ENCODE data around the gene LRRC4. TPM values are rescaled to one million over a fixed set of nuclear protein-coding genes. Genes with fewer than 3 reads are reported as not detected.

Gene LRRC4
- total RNA-seq, 1 donor from 2014 or later, result 2.2 TPM

DNA sequence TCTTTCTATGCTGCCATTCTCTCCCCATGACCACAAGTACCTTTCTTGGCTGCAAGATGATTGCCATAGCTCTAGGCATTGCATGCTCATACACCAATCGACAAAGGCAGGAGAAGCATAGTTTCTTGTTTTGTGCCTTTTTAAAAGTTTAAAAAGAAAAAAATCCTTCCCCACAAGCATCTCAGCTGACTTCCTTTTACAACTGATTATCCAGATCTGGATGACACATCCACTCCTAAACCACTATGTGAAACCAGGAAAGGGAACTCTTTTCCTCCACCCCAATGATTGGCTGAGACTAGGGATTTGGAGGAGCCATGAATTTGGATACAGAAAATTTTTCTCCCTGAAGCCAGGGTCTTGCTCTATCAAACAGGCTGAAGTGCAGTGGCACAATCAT, 14.5 kb upstream of the LRRC4 start:
- H3K4me1 Mint-ChIP-seq, result peaks cover 21% of the 10 kb centered on the region
- no peak for DNase-seq
- no peak overlapping the region for H3K27ac Mint-ChIP-seq
- intact Hi-C loops (cut with micrococcal nuclease), result no loop called here
- no peaks in the 10 kb centered on the region for H3K9me3 Mint-ChIP-seq
- peaks cover 12% of the 10 kb centered on the region for H3K36me3 Mint-ChIP-seq (ENCODE audit: low read depth)
- H3K4me3 Mint-ChIP-seq, result no peak overlapping the region
- H3K27me3 Mint-ChIP-seq, result no peaks in the 10 kb centered on the region

GRCh38 chr7:128045158-128045557, 13.9 kb upstream of the LRRC4 start:
- H3K27ac Mint-ChIP-seq, result peak overlapping the region; percentile 58
- peaks cover 11% of the 10 kb centered on the region for H3K36me3 Mint-ChIP-seq (ENCODE audit: low read depth)
- no peaks in the 10 kb centered on the region for H3K27me3 Mint-ChIP-seq
- H3K4me3 Mint-ChIP-seq, result no peak overlapping the region
- peaks cover 21% of the 10 kb centered on the region for H3K4me1 Mint-ChIP-seq
- no peaks in the 10 kb centered on the region for H3K9me3 Mint-ChIP-seq
- intact Hi-C loops (cut with micrococcal nuclease), result no loop called here
- DNase-seq, result no peak

- no peaks in the 10 kb centered on the region for H3K9me3 Mint-ChIP-seq
- H3K27ac Mint-ChIP-seq, result no peak overlapping the region
- H3K27me3 Mint-ChIP-seq, result no peaks in the 10 kb centered on the region
- no peak for DNase-seq
- H3K4me3 Mint-ChIP-seq, result no peak overlapping the region
- intact Hi-C loops (cut with micrococcal nuclease), result no loop called here
- H3K36me3 Mint-ChIP-seq (ENCODE audit: low read depth), result peaks cover 9% of the 10 kb centered on the region
- H3K4me1 Mint-ChIP-seq, result peaks cover 14% of the 10 kb centered on the region
Observed at GRCh38 chr7:128044064-128044463, 12.8 kb upstream of the LRRC4 start.

- no peak for DNase-seq
- H3K9me3 Mint-ChIP-seq, result no peaks in the 10 kb centered on the region
- peaks cover 9% of the 10 kb centered on the region for H3K36me3 Mint-ChIP-seq (ENCODE audit: low read depth)
- intact Hi-C loops (cut with micrococcal nuclease), result no loop called here
- H3K27me3 Mint-ChIP-seq, result no peaks in the 10 kb centered on the region
- H3K4me3 Mint-ChIP-seq, result no peak overlapping the region
- H3K4me1 Mint-ChIP-seq, result peaks cover 17% of the 10 kb centered on the region
- no peak overlapping the region for H3K27ac Mint-ChIP-seq
Observed at GRCh38 chr7:128042012-128042411, 10.8 kb upstream of the LRRC4 start.

GRCh38 chr7:128041203-128041602, 10.0 kb upstream of the LRRC4 start:
- H3K4me3 Mint-ChIP-seq, result no peak overlapping the region
- H3K27me3 Mint-ChIP-seq, result no peaks in the 10 kb centered on the region
- peaks cover 9% of the 10 kb centered on the region for H3K36me3 Mint-ChIP-seq (ENCODE audit: low read depth)
- no peaks in the 10 kb centered on the region for H3K9me3 Mint-ChIP-seq
- H3K4me1 Mint-ChIP-seq, result peaks cover 17% of the 10 kb centered on the region
- intact Hi-C loops (cut with micrococcal nuclease), result no loop called here
- H3K27ac Mint-ChIP-seq, result no peak overlapping the region
- no peak for DNase-seq

DNA sequence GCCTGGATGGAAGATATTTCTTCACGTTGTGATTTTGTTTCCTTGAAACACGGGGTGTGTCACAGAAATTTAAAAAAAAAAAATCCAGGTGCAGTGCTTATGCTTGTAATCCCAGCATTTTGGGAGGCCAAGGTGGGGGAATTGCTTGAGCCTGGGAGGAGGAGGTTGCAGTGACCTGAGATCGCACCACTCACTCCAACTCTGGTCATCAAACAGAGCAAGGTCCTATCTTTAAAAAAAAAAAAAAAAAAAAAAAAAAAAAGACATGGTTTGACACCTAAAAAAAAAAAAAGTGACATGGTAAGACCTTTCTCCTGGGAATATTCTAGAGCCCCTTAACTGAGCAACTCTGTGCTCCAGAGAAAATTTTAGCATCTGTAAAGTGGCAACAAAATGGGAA, 9.0 kb upstream of the LRRC4 start:
- Mint-ChIP-seq H3K9me3 (no peaks in the 10 kb centered on the region), H3K27me3 (no peaks in the 10 kb centered on the region), H3K4me3 (no peak overlapping the region), H3K27ac (no peak overlapping the region), H3K4me1 (peaks cover 15% of the 10 kb centered on the region), H3K36me3 (ENCODE audit: low read depth) (peaks cover 9% of the 10 kb centered on the region)
- intact Hi-C loops (cut with micrococcal nuclease), result no loop called here
- DNase-seq, result no peak

- Mint-ChIP-seq H3K27me3 (no peaks in the 10 kb centered on the region), H3K27ac (no peak overlapping the region), H3K4me3 (no peak overlapping the region), H3K36me3 (ENCODE audit: low read depth) (peaks cover 6% of the 10 kb centered on the region), H3K4me1 (peaks cover 12% of the 10 kb centered on the region), H3K9me3 (no peaks in the 10 kb centered on the region)
- DNase-seq, result no peak
- intact Hi-C loops (cut with micrococcal nuclease), result no loop called here
Observed at GRCh38 chr7:128039544-128039953, 8.3 kb upstream of the LRRC4 start.

- peaks cover 7% of the 10 kb centered on the region for H3K27me3 Mint-ChIP-seq
- H3K4me1 Mint-ChIP-seq, result peaks cover 7% of the 10 kb centered on the region
- no peak overlapping the region for H3K4me3 Mint-ChIP-seq
- no peak for DNase-seq
- H3K36me3 Mint-ChIP-seq (ENCODE audit: low read depth), result peaks cover 5% of the 10 kb centered on the region
- no peaks in the 10 kb centered on the region for H3K9me3 Mint-ChIP-seq
- H3K27ac Mint-ChIP-seq, result no peak overlapping the region
- intact Hi-C loops (cut with micrococcal nuclease), result no loop called here
Observed at GRCh38 chr7:128037880-128038619, 6.8 kb upstream of the LRRC4 start.

- Mint-ChIP-seq H3K36me3 (ENCODE audit: low read depth) (peaks cover 5% of the 10 kb centered on the region), H3K4me1 (peaks cover 7% of the 10 kb centered on the region), H3K27ac (no peak overlapping the region), H3K27me3 (peaks cover 12% of the 10 kb centered on the region), H3K9me3 (no peaks in the 10 kb centered on the region), H3K4me3 (no peak overlapping the region)
- no peak for DNase-seq
- intact Hi-C loops (cut with micrococcal nuclease), result no loop called here
Observed at GRCh38 chr7:128037081-128037480, 5.8 kb upstream of the LRRC4 start.

DNA sequence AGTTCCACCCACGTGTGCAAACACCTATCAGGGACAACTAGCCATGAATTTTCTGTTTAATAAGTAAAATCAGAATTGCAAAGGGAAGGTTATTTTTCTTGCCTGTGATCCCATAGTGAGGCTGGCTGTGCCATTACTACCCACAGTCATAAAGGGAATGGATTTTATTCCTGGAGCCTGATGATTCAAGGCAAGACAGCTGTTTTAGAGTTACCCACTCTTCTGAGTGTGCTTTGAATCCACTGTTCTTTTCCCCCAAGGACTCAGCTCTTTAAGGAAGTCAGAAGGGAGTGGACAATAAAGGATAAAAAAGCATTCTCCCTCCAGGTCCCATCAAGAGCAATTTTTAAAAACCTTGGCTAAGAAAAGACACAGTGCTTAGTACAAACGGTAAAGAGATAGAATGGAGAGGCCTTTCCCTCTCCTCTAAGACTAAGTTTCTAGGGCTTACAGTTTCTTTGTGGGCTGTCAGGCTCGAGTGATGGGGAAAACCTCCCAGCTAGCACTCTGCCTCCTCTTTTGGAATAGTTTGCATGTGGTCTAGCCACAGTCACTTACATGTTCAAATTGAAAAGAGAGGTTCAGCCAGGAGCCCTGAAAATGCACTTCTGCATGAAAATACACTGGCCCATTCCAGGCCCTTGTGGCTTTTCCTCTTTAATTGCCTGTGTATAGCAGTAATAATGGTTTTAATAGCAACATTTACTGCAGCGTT, 5.1 kb upstream of the LRRC4 start:
- H3K4me1 Mint-ChIP-seq, result peaks cover 4% of the 10 kb centered on the region
- no peak overlapping the region for H3K27ac Mint-ChIP-seq
- DNase-seq, result no peak
- H3K4me3 Mint-ChIP-seq, result no peak overlapping the region
- peaks cover 2% of the 10 kb centered on the region for H3K36me3 Mint-ChIP-seq (ENCODE audit: low read depth)
- intact Hi-C loops (cut with micrococcal nuclease), result no loop called here
- no peaks in the 10 kb centered on the region for H3K9me3 Mint-ChIP-seq
- H3K27me3 Mint-ChIP-seq, result peaks cover 13% of the 10 kb centered on the region

DNA sequence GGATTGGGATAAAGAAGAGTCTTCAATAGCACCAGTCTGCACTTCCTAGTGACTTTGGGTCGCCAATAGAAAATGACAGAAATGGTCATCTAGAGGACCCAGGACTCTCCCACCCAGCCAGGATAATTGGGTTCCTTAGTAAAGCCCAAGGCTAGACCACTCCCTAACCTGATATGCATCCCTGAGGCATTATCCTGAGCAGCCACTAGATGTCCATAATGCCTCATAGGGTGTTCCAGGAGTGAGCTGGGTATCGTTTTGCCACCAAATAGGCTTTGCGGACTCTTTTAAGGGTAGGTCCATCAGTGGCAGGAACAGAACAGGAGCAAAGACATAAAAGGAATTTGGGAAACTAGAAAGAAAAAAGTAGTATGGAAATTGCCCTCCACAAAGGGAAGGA, 4.5 kb upstream of the LRRC4 start:
- Mint-ChIP-seq H3K4me3 (no peak overlapping the region), H3K27me3 (peaks cover 14% of the 10 kb centered on the region), H3K4me1 (peaks cover 5% of the 10 kb centered on the region), H3K36me3 (ENCODE audit: low read depth) (peaks cover 2% of the 10 kb centered on the region), H3K27ac (no peak overlapping the region), H3K9me3 (no peaks in the 10 kb centered on the region)
- DNase-seq, result no peak
- intact Hi-C loops (cut with micrococcal nuclease), result no loop called here

DNA sequence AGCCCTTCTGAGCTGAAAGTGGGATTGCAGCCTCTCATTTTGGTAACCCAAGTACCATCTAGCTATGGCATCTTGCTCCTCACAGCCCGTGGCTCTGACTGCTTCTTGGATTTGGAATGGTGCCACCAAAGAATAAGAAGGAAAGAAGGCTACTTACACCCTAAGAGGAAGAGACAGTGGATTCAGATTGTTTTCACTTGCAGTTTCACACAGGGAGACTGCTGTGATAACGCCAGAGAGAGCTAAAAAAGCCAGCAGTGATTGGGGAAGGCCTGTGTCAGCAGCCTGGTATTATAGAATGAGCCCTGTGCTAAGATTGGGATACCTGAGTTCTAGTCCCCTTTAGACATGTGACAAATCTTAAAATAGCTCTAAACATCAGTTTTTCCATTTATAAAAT, 3.6 kb upstream of the LRRC4 start:
- Mint-ChIP-seq H3K27me3 (peaks cover 22% of the 10 kb centered on the region), H3K36me3 (ENCODE audit: low read depth) (peaks cover 6% of the 10 kb centered on the region), H3K4me1 (peaks cover 9% of the 10 kb centered on the region), H3K27ac (no peak overlapping the region), H3K9me3 (no peaks in the 10 kb centered on the region), H3K4me3 (no peak overlapping the region)
- DNase-seq, result no peak
- intact Hi-C loops (cut with micrococcal nuclease), result no loop called here

GRCh38 chr7:128033246-128033645, 2.0 kb upstream of the LRRC4 start:
- peaks cover 22% of the 10 kb centered on the region for H3K27me3 Mint-ChIP-seq
- intact Hi-C loops (cut with micrococcal nuclease), result no loop called here
- DNase-seq, result no peak
- peaks cover 11% of the 10 kb centered on the region for H3K4me1 Mint-ChIP-seq
- no peaks in the 10 kb centered on the region for H3K9me3 Mint-ChIP-seq
- H3K27ac Mint-ChIP-seq, result no peak overlapping the region
- H3K36me3 Mint-ChIP-seq (ENCODE audit: low read depth), result peaks cover 19% of the 10 kb centered on the region
- H3K4me3 Mint-ChIP-seq, result no peak overlapping the region

DNA sequence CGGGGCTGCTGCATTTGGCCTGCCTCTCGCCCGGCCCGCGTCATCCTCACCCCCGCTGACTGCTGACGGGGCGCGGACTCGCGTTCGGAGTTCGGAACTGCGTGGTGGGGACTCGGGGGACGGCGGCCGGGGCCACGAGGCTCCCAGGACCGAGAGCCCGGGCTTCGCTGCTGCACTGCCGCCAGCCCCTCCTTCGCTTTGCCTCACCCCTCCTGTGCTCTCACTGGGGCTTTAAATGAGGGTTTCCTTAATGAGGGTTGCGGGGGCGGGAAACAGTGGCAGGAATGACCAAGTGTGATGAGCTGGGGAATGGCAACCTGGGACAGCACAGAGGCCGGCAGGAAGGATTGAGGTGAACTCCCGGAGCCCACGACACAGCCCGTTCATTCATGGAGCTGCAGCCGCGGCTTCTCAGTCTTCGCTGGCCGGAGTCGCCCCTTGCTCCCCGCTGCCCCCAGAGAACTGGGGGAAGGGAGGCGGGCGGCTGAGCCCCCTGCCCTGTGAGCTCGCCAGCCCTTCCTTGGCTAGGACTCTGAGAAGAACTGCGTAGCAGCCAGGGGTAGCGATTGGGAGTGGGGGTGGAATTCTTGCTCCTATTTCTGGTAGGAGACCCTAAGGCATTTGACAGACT, 1.5 kb upstream of the LRRC4 start:
- no peak overlapping the region for H3K4me3 Mint-ChIP-seq
- peaks cover 22% of the 10 kb centered on the region for H3K27me3 Mint-ChIP-seq
- no peaks in the 10 kb centered on the region for H3K9me3 Mint-ChIP-seq
- H3K36me3 Mint-ChIP-seq (ENCODE audit: low read depth), result peaks cover 19% of the 10 kb centered on the region
- no peak for DNase-seq
- intact Hi-C loops (cut with micrococcal nuclease), result loop anchor here (1.0 kb wide), 1 partner anchor 135 kb away; no protein-coding TSS in a partner anchor
- H3K4me1 Mint-ChIP-seq, result peaks cover 10% of the 10 kb centered on the region
- H3K27ac Mint-ChIP-seq, result no peak overlapping the region
